Stimulated activated CD4-positive, alpha-beta T cell treated with anti-CD3 and anti-CD28 coated beads, Interleukin-4, amount 100 ng/mL, for 1 hour (primary cell): Measurements from ENCODE around the gene RAB3GAP2.
"Not testable (repeated sequence)": the region's sequence is repeated elsewhere in the genome, so short reads cannot be mapped to it uniquely, and the experiment has no call there.

Source experiments
- DNase-seq: peaks from one replicate; pipeline ENCODE4 v3.0.0-alpha.2; 2020

Gene RAB3GAP2

DNA sequence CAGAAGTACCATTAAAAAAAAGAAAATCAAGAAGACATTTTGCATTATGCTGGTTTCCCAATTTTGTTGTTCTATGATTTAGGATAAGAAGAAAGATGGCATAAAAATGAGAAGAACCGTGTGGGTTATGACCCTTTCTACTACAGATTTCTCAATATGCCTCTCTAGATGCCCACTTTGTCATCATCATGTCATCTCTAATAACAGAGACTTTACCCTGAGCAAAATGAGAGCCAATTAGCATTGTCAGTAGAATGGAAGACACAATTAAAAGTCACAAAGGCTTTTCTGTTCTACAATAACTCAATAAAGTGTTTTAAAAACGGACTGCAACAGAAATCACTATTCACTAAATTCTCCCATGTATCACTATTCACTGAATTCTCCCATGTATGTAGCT lies 85.5 kb downstream of the RAB3GAP2 start:
- no peak for DNase-seq

- no peak for DNase-seq
These were observed 87.7 kb downstream of the RAB3GAP2 start for GRCh38 chr1:220184506-220184905.

GRCh38 chr1:220182656-220183055 lies 89.6 kb downstream of the RAB3GAP2 start:
- DNase-seq, result no peak

DNA sequence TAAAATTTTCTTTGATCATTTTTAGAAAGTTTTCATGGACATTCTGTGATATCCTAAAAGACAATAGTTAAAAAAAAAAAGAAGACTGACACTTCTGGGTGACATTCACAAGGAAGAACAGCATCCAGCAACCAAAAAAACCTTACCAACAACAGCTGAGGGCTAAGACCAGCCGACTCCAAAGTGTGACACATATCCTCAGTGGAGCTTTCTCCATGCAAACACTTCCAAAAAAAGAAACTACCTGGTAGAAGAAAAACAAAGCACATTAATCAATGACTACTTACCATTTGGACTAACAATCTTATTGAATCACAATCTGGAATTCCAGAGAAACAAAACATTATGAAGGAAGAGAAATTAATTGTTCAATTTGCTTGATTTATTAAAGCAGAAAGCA lies 90.1 kb downstream of the RAB3GAP2 start:
- no peak for DNase-seq

DNA sequence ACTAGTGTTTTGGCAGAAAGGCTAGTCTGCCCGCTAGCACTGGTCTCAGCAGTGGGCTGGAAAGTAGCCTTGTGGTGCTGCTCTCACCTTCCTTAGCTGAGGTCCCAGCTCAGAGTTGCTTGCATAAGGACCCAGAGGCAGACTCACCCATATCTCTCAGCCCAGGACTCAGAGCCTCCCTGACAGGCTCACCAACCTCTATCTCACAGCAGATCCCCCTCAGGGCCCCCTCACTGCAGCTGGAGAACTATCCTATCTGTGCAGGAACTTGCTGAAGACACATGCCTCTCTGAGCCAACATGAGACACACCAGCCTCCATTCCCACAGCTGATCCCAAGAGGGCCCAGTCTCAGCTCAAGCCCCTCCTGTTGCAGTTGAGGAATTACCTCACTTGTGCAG lies 95.7 kb downstream of the RAB3GAP2 start:
- no peak for DNase-seq

DNA sequence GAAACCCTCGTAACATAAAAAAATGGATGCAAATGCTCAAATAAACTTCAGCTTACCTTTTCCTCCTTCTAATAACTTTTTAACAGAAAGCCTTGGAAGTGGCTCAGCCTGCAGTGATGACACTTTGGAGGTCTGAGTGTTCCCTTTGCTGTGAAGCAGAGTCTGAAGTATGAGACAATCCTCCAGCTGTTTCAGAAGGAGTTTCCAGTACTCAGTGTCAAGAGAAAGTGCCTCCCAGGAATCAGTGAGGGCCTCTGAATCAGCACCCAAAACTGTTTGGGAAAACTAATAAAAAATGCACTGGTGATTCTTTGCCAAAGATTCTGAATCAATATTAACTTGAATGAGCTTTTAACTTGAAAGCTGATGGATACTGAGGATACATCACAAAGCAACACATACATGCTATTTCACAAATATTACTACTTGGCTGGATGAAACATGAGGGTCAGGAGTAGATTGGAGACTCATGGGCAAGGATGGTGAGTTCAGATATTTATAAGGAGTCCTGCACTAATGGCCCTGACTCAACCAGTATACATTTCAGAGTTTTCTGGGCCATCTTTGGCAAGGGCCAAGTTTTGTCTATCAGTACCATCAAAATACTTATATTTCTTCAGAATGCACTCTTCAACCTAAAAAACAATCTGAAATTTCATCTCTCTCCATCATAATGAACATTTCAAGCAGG lies 101.3 kb downstream of the RAB3GAP2 start:
- DNase-seq, result no peak

DNA sequence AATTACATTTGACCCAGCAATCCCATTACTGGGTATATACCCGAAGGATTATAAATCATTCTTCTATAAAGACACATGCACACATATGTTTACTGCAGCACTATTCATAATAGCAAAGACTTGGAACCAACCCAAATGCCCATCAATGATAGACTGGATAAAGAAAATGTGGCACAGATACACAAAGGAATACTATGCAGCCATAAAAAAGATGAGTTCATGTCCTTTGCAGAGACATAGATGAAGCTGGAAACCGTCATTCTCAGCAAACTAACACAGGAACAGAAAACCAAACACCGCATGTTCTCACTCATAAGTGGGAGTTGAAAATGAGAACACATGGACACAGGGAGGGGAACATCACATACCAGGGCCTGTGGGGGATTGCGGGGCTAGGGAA lies 102.4 kb downstream of the RAB3GAP2 start:
- DNase-seq, result not testable (repeated sequence)

- no peak for DNase-seq
These were observed 105.4 kb downstream of the RAB3GAP2 start for GRCh38 chr1:220166853-220167252.

GRCh38 chr1:220164517-220164916 lies 107.7 kb downstream of the RAB3GAP2 start:
- DNase-seq, result no peak

DNA sequence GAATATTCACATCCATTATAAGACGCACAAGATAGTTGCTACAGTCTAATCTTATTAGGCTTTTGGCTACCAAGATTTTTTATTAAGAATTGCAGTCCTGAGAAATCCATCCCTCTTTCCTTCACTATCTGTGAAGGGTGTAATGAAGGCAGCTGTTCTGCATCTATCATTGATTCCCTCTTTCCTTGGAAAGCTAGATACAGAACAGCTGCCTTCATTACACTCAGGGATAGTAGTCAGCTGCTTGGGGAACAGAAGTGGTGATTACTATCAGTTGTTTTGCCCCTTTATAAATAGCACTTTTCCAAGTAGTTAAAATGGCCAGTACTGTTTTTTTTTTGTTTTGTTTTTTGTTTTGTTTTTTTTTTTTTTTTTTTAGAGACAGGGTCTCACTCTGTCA lies 108.1 kb downstream of the RAB3GAP2 start:
- DNase-seq, result no peak

DNA sequence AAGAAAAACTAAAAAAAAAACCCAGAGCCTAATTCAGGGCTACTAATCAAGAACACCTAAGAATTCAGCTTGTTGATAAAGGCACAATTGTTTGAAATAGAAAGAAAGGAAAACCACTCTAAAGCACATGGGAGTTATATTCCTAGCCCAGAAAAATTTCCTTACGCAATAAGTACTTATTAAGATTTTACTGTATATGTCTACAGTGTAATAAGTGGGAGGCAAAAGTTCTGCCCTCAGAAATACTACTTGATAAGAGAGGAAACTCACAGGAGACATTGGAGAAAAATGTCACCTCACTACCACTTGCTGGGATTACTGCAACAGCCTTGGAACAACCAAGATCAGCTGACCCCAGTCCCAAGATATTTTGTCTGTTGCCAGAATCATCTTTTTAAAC lies 112.2 kb downstream of the RAB3GAP2 start:
- DNase-seq, result no peak

DNA sequence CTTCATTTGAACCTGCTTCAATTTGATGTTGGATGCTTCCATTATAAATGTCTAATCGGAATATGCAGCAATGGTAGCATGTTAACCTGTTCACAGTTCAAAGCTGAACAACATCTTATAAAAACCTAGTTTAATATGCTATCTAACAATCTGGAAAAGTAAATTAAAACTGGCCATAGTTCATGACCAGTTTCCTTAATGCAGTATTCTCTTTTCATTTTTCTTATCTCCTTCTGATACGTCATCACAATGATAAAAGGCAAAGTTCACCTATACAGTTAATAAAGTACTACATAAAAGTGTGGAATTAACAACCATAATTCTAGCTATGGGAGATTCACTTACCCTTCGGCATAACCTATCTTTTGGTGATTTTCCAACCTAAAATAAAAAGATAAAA lies 113.2 kb downstream of the RAB3GAP2 start:
- DNase-seq, result no peak

DNA sequence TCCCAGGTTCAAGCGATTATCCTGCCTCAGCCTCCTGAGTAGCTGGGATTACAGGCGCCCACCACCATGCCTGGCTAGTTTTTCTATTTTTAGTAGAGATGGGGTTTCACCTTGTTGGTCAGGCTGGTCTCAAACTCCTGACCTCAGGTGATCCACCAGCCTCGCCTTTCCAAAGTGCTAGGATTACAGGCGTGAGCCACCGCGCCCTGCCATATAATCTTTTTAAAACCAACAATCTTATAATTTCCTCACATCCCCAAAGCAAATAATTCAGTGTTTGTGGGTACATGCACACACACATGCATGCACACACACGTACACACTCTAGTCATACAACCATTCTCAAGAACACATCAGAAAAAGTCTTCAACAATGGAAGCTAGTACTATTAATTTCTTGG lies 113.7 kb downstream of the RAB3GAP2 start:
- DNase-seq, result not testable (repeated sequence)

DNA sequence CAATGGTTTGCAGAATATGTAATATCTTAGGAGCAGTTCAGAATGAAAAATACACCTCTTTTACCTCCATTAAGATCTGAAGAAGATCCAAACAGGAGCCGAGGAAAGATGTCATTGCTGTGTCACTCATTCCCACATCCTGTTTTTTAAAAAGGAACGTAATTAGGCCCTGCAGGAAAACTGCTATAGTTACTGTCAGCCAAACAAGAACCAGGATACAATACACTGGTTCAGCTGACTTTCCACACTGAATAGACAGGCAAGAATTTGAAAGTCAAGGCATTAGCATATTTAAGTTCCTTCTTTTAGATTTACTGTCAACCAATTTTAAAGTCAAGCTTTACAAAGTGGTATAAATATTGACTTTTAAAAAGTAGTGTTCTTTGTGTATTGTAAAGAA lies 114.5 kb downstream of the RAB3GAP2 start:
- no peak for DNase-seq

- no peak for DNase-seq
These were observed 115.6 kb downstream of the RAB3GAP2 start for GRCh38 chr1:220156620-220157146.

DNA sequence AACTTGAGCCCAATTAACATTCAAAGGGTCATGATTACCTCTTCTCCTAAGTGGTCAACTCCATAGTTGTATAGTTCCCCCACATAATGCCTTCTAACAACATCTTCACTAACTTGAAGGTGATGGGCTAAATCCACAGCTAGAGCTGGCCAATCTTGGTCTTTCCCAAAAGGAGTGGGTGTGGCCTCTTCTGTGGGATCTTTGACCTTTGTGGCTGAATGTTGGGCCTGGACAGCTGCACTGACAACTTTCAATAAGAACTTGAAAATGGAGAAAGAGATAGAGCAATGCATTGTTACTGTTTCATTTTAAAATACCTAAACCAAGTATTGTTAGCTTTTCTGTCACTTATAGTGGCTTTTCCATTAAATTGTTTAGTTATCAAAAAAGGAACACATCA lies 119.1 kb downstream of the RAB3GAP2 start:
- DNase-seq, result no peak

DNA sequence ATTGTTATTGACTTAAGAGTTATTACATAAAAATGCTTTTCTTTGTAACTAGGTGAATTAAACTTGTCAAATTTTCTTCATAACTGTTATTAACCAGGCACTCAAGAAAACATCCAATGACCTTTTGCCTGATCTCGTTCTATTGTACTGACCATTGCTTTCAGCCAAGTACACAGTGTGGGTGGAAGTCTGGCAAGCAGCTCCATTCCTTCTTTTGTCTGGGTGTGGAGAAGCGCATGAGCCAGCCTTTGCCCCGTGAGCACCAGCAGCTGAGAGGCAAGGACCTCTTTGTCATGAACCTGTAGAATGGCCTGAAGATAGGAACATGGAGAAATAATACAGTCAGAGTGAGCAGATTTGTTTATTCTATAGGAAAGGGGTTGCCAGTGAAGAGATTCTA lies 120.8 kb downstream of the RAB3GAP2 start:
- no peak for DNase-seq

DNA sequence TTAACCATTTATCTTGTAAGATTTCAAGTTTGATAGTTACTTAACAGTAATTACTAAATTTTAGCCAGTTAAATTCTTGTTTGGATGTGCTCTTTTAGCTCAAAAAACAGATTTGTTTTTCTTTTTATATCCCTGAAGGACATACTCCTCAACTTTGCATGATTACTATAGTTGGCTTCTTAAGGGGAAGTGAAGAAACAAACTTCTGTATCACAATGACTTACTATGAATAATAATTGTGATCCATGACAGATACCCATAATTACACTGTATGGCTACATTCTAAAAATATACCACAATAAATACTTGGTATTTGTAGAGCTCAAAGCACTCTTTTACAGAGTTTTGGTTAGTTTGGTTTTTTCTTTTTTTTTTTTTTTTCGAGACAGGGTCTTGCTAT lies 122.5 kb downstream of the RAB3GAP2 start:
- no peak for DNase-seq

DNA sequence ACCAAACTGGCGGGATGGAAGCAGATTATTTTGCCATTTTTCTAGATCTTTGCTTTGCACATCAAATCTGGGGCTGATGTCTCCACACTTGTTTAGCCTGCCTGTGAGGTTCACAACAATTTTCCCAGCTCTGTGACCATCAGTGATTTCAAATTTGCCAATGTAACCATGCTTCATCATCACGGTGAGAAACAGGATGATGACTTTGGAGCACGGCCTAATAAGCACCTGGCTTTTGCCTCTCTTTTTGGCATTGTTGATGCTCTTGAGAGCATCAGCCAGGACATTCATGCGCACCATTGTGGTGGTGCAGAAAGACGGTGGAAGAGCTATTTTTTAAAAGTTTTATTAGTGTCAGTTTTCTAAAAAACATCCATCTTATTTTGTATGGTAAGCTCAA lies 128.2 kb downstream of the RAB3GAP2 start:
- no peak for DNase-seq

- DNase-seq, result no peak
These were observed 132.3 kb downstream of the RAB3GAP2 start for GRCh38 chr1:220139966-220140365.

- no peak for DNase-seq
These were observed 135.1 kb downstream of the RAB3GAP2 start for GRCh38 chr1:220137019-220137786.

DNA sequence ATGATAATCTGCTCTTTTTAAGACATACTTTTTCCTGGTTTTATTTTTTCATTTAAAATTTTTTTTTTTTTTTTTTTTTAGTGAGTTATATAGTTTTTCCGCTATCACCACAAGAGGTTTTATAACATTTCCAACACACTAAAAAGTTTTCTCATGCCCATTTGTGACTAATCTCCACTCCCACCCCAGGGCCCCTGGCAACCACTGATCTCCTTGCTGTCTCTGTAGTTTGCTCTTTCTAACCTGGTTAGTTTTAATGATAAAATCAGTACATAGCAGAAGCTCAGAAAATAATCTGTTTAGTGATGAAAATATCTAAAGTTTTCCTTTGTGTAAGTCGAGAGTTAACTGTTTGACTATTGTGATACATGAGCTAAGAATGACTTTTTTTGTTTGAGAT lies 136.5 kb downstream of the RAB3GAP2 start:
- no peak for DNase-seq

DNA sequence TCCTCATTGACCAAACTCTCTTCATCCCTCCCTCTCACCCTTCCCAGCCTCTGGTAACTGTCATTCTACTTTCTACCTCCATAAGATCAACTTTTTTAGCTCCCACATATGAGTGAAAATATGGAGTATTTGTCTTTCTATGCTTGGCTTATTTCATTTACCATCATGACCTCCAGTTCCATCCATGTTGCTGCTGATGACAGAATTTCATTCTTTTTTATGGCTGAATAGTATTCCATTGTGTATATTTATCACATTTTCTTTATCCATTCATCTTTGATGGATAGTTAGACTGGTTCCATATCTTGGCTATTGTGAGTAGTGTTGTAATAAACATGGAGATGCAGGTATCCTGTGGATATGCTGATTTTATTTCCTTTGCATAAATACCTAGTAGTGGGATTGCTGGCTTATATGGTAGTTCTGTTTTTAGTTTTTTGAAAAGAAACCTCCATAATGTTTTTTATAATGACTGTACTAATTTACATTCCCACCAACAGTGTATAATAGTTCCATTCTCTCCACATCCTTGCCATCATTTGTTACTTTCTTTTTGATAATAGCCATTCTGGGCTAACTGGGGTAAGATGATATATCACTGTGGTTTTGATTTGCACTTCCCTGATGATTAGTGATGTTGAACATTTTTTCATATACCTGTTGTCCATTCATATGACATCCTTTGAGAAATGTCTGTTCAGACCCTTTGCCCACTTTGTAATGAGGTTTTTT lies 142.6 kb downstream of the RAB3GAP2 start:
- DNase-seq, result no peak

DNA sequence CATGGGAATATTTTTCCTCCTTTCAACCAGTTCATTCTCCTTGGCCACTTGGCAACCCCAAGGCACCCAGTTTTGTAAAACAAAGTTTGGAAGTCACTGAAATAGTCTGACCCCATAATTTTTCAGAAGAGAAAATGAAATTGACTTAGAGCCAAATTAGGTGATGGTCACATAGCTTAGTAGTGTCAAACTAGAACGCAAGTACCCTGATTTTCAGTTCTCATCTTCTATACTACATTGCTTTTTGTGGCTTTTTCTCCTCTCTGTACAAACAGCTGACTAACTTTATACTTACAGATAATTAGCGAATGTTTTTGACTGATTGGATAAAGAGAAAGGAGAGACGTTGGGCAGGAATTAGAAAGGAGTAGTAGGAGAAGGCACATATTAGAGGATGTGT lies 145.2 kb downstream of the RAB3GAP2 start:
- no peak for DNase-seq
